ENCODE measurements around the gene MXD1.

MXD1 gene

DNA sequence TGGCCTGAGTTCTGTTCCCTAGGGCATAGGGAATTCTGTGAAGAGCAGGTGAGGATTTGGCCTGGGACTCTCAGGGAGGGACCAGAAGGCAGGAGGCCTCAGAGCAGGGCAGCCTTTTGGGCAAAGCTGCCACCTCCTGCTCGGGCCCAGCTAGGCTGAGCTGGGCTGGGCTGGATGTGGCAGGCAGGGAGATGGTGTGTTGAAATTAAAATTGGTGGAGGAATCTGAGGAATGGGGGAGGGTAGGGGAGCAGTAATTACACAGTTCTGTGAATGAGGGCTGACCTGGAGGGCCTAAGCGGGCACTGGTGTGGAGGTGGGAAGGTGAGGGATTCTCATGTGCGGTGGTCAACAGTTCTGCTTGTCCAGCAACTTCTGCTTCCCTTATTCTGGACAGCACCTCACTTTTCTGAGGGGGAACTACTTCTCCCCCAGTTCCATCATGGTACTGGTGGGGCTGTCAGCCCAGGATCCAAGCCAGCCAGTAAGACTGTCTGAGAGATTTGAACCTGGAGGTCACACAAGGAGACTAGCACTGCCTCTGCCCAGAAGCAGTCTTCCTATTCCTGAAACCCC is 68.6 kb downstream of the MXD1 start:
- DNase-seq = no peak

DNA sequence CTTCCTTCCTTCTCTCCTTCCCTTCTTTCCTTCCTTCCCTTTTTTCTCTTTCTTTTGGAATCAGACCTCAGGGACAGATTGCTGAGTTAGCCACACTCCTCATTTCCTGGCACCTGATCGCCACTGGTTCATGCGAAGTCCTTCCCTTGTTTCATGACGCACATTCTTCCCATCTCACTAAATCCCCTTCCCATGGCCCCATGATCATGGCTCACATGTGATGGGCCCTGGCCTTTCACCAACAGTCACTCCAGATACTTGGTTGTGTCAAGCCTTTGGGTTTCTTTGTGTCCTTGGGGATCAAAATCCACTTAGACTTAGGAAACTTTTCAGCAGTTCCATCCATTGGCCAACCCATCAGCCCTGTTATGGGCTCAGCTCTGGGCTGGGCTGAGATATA is 70.3 kb downstream of the MXD1 start:
- no peak for DNase-seq

DNA sequence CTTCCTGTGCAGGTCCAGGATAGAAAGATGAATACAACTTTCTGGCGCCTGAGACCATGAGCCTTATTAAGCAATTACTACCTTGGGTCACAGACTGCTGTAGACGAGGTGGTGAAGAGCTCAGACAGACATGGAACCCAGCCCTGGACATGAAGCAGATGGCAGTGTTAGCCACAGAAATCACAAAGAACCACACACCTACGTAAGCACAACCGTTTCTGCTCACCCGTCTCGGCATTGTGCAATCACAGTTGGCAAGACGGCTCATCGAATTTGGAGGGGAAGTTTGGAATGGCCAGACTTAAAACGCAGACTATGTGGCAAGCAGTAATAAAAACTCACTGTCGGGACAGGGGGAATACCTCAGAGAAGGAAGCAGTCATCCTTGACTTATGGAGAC is 70.8 kb downstream of the MXD1 start:
- no peak for DNase-seq

DNA sequence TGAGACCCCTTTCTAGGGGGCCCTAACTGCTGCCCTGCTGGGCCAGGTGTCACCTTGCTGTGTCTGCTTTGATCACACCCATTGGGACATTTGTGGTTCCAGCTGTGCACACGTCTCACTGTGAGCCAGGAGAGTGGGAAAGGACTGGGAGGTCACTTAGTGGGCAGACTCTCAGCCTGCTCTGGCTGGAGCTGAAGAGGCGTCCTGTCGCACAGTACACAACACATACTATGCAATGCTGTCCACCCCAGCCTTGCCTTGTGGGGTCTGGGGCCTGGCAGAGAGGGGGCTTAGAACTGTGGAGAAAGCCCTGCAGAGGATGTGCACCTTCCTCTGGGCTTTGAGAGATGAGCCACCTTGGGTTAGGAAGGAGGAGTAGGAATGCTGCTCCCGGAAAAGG is 71.8 kb downstream of the MXD1 start:
- DNase-seq = no peak

DNA sequence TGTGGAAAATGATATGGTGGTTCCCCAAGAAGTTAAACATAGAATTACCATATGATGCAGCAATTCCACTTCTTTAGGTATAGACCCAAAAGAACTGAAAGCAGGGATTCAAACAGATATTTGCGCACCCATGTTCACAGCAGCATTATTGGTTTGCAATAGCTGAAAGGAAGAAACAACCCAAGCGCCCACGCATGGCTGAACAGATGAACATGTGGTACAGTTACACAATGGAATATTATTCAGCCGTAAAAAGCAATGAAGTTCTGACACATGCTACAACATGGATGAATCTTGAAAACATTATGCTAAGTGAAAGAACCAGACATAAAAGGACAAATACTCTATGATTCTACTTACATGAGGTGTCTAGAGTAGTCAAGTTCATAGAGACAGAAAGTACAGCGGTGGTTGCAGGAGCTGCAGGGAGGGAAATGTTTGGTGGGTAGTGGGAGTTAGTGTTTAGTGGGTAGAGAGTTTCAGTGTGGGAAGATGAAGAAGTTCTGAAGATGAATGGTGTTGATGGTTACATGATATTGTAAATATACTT is 73.3 kb downstream of the MXD1 start:
- DNase-seq = no peak

DNA sequence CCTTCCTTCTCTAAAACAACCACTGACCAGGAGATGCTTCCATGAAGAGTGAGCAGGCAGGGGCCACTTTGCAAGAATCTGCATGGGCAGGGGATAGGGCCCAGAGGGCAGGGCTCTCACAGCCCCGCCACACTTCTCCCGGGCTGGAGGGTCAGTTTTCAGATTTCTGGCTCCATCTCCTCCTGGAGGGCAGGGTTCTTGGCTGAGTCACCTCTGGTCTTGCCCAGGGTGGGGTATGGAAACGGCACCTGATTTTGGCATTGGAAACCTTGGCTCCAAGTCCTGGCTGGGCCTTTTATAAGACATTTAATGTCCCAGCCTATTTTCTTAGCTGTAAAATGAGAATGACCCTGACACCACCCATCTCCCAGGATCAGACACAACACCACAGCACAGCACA is 74.1 kb downstream of the MXD1 start:
- DNase-seq = no peak

DNA sequence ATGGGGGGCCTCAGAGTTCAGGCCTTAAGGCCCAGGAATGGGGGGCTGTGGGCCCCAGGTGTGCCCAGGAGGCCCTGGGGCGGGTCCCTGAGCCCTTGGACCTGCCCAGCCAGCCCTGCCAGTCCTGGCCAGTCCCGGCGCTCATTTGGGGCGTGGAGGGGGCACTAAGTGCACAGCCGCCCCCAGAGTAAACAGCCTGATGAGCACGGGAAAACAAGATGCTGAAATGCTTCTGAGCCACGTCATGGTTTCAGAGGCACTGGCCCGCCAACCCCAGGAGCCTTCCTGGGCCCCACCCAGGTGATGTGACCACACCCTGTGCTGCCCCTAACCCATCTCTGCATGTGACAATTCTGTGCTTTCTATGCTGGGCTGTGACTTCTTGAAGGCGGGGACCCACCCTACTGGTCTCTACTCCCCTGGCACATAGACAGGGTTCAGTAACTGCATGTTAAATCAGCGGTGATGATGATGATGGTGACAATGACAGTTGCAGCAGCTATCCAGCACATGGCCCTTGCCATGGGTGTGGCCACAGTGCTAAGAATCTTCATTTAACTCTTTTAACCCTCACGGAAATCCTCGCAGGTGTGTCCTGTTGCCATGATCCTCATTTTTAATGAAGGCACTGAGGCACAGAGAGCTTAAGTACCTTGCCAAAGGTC is 74.7 kb downstream of the MXD1 start:
- no peak for DNase-seq
